Liver (tissue), 9 donors: Measurements from ENCODE around the gene GPRC5A. TPM values are rescaled to one million over a fixed set of nuclear protein-coding genes. Genes with fewer than 3 reads are reported as not detected.

Experiments
- DNase-seq: peaks from one replicate; pipeline ENCODE4 v3.0.0-alpha.2; 2017; ENCODE audit warnings: low spot score
- H3K27ac ChIP-seq, 2 donors: one replicate each; pipeline ENCODE4 v1.7.0; 2013; ENCODE audit warnings: inconsistent platforms in 2 of 2, low read length in 2 of 2, control low read depth in 1 of 2, low read depth in 1 of 2, mild to moderate bottlenecking in 1 of 2
- H3K27me3 ChIP-seq, 4 donors: one replicate each; pipeline versions ENCODE4 v1.6.1 to v1.7.0; 2013; ENCODE audit warnings: low read length in 3 of 4, inconsistent platforms in 1 of 4, mild to moderate bottlenecking in 1 of 4, moderate library complexity in 1 of 4; ENCODE audit not compliant: control insufficient read depth in 4 of 4, insufficient read depth in 4 of 4
- H3K36me3 ChIP-seq, 4 donors: one replicate each; pipeline versions ENCODE4 v1.6.1 to v1.7.0; 2013; ENCODE audit warnings: low read length in 3 of 4, mild to moderate bottlenecking in 3 of 4, low read depth in 1 of 4, moderate library complexity in 1 of 4; ENCODE audit not compliant: control insufficient read depth in 4 of 4, insufficient read depth in 3 of 4
- H3K4me1 ChIP-seq, 4 donors: one replicate each; pipeline versions ENCODE4 v1.6.1 to v1.7.0; 2013; ENCODE audit warnings: low read length in 3 of 4, mild to moderate bottlenecking in 3 of 4, moderate library complexity in 1 of 4; ENCODE audit not compliant: control insufficient read depth in 4 of 4, insufficient read depth in 4 of 4
- H3K4me3 ChIP-seq, 3 donors: one replicate each; pipeline versions ENCODE4 v1.6.1 to v1.7.0; 2013; ENCODE audit warnings: low read length in 3 of 3, control low read depth in 1 of 3, low read depth in 1 of 3, mild to moderate bottlenecking in 1 of 3
- H3K9ac ChIP-seq, 2 donors: one replicate each; pipeline ENCODE4 v1.7.0; 2013; ENCODE audit warnings: low read length in 2 of 2, mild to moderate bottlenecking in 2 of 2, moderate library complexity in 2 of 2, control low read depth in 1 of 2, low read depth in 1 of 2
- H3K9me3 ChIP-seq, 4 donors: one replicate each; pipeline versions ENCODE4 v1.6.1 to v1.7.0; 2013; ENCODE audit warnings: low read length in 3 of 4; ENCODE audit not compliant: control insufficient read depth in 4 of 4
- ATF3 ChIP-seq: IDR thresholded peaks from 2 replicates; pipeline ENCODE4 v1.6.1; 2016; ENCODE audit warnings: antibody characterized with exemption
- CTCF ChIP-seq: fragments of 150-350 bp; IDR thresholded peaks from 2 replicates; pipeline ENCODE4 v1.5.1; 2017; ENCODE audit warnings: improper control_type of control experiment, low read depth, low read length; ENCODE audit not compliant: missing input control
- FOXA1 ChIP-seq: IDR thresholded peaks from 2 replicates; pipeline ENCODE4 v1.6.1; 2016; ENCODE audit warnings: antibody characterized with exemption
- FOXA2 ChIP-seq: IDR thresholded peaks from 2 replicates; pipeline ENCODE4 v1.6.1; 2016; ENCODE audit warnings: antibody characterized with exemption
- GABPA ChIP-seq, 2 donors: IDR thresholded peaks in 1 of 2; conservative IDR thresholded peaks in 1 of 2; 2 replicates each; pipeline ENCODE4 v1.6.1; 2016; ENCODE audit warnings: antibody characterized with exemption in 2 of 2, mild to moderate bottlenecking in 1 of 2, moderate library complexity in 1 of 2
- HNF4A ChIP-seq, 2 donors: conservative IDR thresholded peaks; 2 replicates each; pipeline ENCODE4 v1.6.1; 2016; ENCODE audit warnings: antibody characterized with exemption in 2 of 2, mild to moderate bottlenecking in 2 of 2
- JUND ChIP-seq, 2 donors: IDR thresholded peaks; 2 replicates each; pipeline ENCODE4 v1.6.1; 2016; ENCODE audit warnings: antibody characterized with exemption in 2 of 2
- NR2F2 ChIP-seq: IDR thresholded peaks from 2 replicates; pipeline ENCODE4 v1.6.1; 2016; ENCODE audit warnings: antibody characterized with exemption
- REST ChIP-seq: IDR thresholded peaks from 2 replicates; pipeline ENCODE4 v1.6.1; 2016; ENCODE audit warnings: antibody characterized with exemption, mild to moderate bottlenecking
- SP1 ChIP-seq: IDR thresholded peaks from 2 replicates; pipeline ENCODE4 v1.6.1; 2018; ENCODE audit warnings: antibody characterized with exemption, mild to moderate bottlenecking
- TAF1 ChIP-seq: conservative IDR thresholded peaks from 2 replicates; pipeline ENCODE4 v1.6.1; 2016; ENCODE audit warnings: antibody characterized with exemption, mild to moderate bottlenecking
- YY1 ChIP-seq: IDR thresholded peaks from 2 replicates; pipeline ENCODE4 v1.6.1; 2016; ENCODE audit warnings: antibody characterized with exemption, mild to moderate bottlenecking
- WGBS: extraction: QIAGEN DNeasy Blood & Tissue Kit; methylation state at CpG from one replicate; pipeline ENCODE4 v1.1.7; 2013; 5-methylcytosine and 5-hydroxymethylcytosine counted together
- polyA plus RNA-seq, 2 donors: library from polyadenylated mRNA; stranded (reverse) in 1 of 2; unstranded in 1 of 2; fragments of 200-250 nt in 1 of 2; fragments of >200 nt in 1 of 2; fragmentation: Nextera tagmentation in 1 of 2; extraction: Ambion mirVana in 1 of 2; gene quantifications; one replicate each; pipeline versions ENCODE4 v1.2.1 to v1.2.3, GENCODE V29; 2013 to 2015
- total RNA-seq, 2 donors: library from RNA; depleted of rRNA; stranded (reverse); fragments of >200 nt; gene quantifications; one replicate each; pipeline ENCODE4 v1.2.3, GENCODE V29; 2014
- donor health status: healthy.
- donor health status: healthy.
- donor health status: healthy.
- donor health status: healthy.
- donor health status: healthy.

GPRC5A gene
- total and polyA plus RNA-seq, 4 donors, result 0.09 to 0.17 (median 0.16) TPM; not detected in 1

- TF ChIP-seq SP1 (no peak), NR2F2 (no peak), HNF4A (conservative IDR thresholded peaks at IDR 0.05) (no peak), YY1 (no peak), GABPA (IDR thresholded peaks at IDR 0.05 in 1 of 2, conservative IDR thresholded peaks at IDR 0.05 in 1 of 2) (no peak), TAF1 (no peak)
Observed at GRCh38 chr12:12868477-12869235, 22.7 kb upstream of the GPRC5A start (continued).

GRCh38 chr12:12870465-12870864, 20.9 kb upstream of the GPRC5A start:
- H3K9ac ChIP-seq, result no peak overlapping the region
- H3K9me3 ChIP-seq, result no peaks in the 10 kb centered on the region
- WGBS, result 95% methylated on average over 7 of the region's 7 CpGs
- no peak overlapping the region for H3K4me3 ChIP-seq
- H3K27ac ChIP-seq, result no peak overlapping the region
- TF ChIP-seq ATF3, result no peak
- TF ChIP-seq CTCF, result no peak
- no peak for TF ChIP-seq REST
- TF ChIP-seq NR2F2, result no peak
- TF ChIP-seq HNF4A (conservative IDR thresholded peaks at IDR 0.05), result no peak
- no peak for TF ChIP-seq JUND (IDR thresholded peaks at IDR 0.05)
- TF ChIP-seq YY1, result no peak
- TF ChIP-seq SP1, result no peak
- TF ChIP-seq FOXA2, result no peak
- no peak for DNase-seq
- no peaks in the 10 kb centered on the region for H3K27me3 ChIP-seq
- peaks cover 0 to 2% (median 0%) of the 10 kb centered on the region in 4 donors for H3K4me1 ChIP-seq
- no peaks in the 10 kb centered on the region for H3K36me3 ChIP-seq

DNA sequence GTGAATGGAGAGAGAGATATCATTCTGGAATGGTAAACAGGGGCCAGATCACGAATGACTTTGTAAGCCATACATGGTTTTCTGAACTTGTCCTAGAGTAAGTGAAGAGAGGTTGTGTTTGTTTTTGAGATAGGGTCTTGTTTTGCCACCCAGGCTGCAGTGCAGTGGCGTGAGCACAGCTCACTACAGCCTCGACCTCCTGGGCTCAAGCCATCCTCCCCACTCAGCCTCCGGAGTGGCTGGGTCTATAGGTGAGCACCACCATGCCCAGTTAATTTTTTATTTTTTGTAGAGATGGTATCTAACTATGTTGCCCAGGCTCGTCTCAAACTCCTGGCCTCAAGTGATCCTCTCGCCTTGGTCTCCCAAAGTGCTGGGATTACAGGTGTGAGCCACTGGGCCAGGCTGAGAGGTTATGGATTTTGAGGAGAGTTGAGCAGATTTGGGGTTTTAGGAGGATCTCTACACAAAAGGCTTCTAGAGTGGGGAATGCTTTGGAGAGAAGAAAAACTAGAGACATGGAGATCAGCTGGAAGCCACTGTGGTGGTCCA, 19.7 kb upstream of the GPRC5A start:
- Histone ChIP-seq H3K4me1 (peaks cover 0 to 2% (median 0%) of the 10 kb centered on the region in 4 donors), H3K27me3 (no peaks in the 10 kb centered on the region), H3K36me3 (no peaks in the 10 kb centered on the region), H3K27ac (no peak overlapping the region), H3K9ac (no peak overlapping the region), H3K9me3 (no peaks in the 10 kb centered on the region), H3K4me3 (no peak overlapping the region)
- no peak for DNase-seq
- TF ChIP-seq FOXA1 (no peak), REST (no peak)
- 87% methylated on average over 6 of the region's 6 CpGs for WGBS
